LNCAP (cell line): Measurements from ENCODE around the gene PLEKHB1.
A peak's percentile ranks its signal among the peaks of the same experiment; 100 is the strongest.

Source experiments
- CTCF ChIP-seq: fragments of 450-650 bp; IDR thresholded peaks from 2 replicates; pipeline ENCODE4 v1.5.1; 2017; ENCODE audit warnings: mild to moderate bottlenecking

The PLEKHB1 gene

GRCh38 chr11:73645972-73646631 lies at the start of gene PLEKHB1:
PLEKHB1 (plus strand) TSS chr11:73646581; CDS start chr11:73646609, 28 bp downstream.
- no peak for TF ChIP-seq CTCF

- TF ChIP-seq CTCF: no peak
Measured at GRCh38 chr11:73597336-73597955, 48.9 kb upstream of the PLEKHB1 start.

GRCh38 chr11:73597956-73598718 lies 48.2 kb upstream of the PLEKHB1 start, which contains the start of gene FAM168A:
FAM168A (minus strand) TSS chr11:73598112; CDS start chr11:73468474, 129,638 bp downstream.
- TF ChIP-seq CTCF: peak; percentile 29; the same call in 1 of the 2 replicates

GRCh38 chr11:73598719-73599379 lies 47.5 kb upstream of the PLEKHB1 start:
- no peak for TF ChIP-seq CTCF

GRCh38 chr11:73612601-73613140 lies 33.7 kb upstream of the PLEKHB1 start:
- TF ChIP-seq CTCF: no peak

GRCh38 chr11:73614591-73614990 lies 31.8 kb upstream of the PLEKHB1 start:
- TF ChIP-seq CTCF: no peak
